ENCODE measurements around the gene DPP6. TPM values are rescaled to one million over a fixed set of nuclear protein-coding genes. Genes with fewer than 3 reads are reported as not detected.

DPP6 gene
- total RNA-seq, 3 donors from 2014 or later: 0.59 to 0.98 TPM; not detected in 1

- no peaks in the 10 kb centered on the region for H3K36me3 ChIP-seq
- no peak for TF ChIP-seq POLR2AphosphoS5 (IDR thresholded peaks at IDR 0.05)
- TF ChIP-seq, protein P1, sequence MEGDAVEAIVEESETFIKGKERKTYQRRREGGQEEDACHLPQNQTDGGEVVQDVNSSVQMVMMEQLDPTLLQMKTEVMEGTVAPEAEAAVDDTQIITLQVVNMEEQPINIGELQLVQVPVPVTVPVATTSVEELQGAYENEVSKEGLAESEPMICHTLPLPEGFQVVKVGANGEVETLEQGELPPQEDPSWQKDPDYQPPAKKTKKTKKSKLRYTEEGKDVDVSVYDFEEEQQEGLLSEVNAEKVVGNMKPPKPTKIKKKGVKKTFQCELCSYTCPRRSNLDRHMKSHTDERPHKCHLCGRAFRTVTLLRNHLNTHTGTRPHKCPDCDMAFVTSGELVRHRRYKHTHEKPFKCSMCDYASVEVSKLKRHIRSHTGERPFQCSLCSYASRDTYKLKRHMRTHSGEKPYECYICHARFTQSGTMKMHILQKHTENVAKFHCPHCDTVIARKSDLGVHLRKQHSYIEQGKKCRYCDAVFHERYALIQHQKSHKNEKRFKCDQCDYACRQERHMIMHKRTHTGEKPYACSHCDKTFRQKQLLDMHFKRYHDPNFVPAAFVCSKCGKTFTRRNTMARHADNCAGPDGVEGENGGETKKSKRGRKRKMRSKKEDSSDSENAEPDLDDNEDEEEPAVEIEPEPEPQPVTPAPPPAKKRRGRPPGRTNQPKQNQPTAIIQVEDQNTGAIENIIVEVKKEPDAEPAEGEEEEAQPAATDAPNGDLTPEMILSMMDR (IDR thresholded peaks at IDR 0.05): no peak
- TF ChIP-seq POLR2A (IDR thresholded peaks at IDR 0.05): no peak
- H3K9me3 ChIP-seq: no peaks in the 10 kb centered on the region
- no peak for DNase-seq (ENCODE audit: low spot score in 2 of 2)
- H3K27me3 ChIP-seq: no peaks in the 10 kb centered on the region
- H3K4me1 ChIP-seq: no peaks in the 10 kb centered on the region
- no peak overlapping the region for H3K4me3 ChIP-seq
- H3K27ac ChIP-seq: no peak overlapping the region
- intact Hi-C loops (cut with DNase I; ENCODE audit: low total_unique reads): no loop called here
These were observed 378.4 kb downstream of the DPP6 start for GRCh38 chr7:154430640-154431039.

DNA sequence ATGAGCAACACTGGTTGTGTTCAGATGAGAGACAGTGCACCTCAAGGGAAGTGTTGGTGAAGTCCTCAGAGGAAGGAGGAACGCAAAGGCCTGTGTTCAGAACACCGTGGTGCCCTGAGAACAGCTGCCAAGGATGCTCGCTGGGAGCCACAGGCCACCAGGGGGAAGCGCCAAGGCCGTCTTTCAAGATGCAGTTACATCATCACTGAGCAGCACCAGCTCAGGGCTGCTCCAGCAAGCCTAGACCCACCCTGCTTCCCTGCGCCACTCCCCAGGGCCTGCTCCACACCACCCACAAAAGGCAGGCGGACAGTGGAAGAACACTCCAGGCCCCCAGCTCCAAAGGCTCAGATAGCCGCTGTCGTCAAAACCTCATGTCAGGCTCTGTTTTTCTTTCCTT, 378.8 kb downstream of the DPP6 start:
- no peak overlapping the region for H3K4me3 ChIP-seq
- TF ChIP-seq POLR2A (IDR thresholded peaks at IDR 0.05) (no peak), POLR2AphosphoS5 (IDR thresholded peaks at IDR 0.05) (no peak)
- TF ChIP-seq, protein P1 (IDR thresholded peaks at IDR 0.05): no peak
- DNase-seq (ENCODE audit: low spot score in 2 of 2): no peak
- intact Hi-C loops (cut with DNase I; ENCODE audit: low total_unique reads): no loop called here
- H3K27ac ChIP-seq: no peak overlapping the region
- H3K36me3 ChIP-seq: no peaks in the 10 kb centered on the region
- H3K4me1 ChIP-seq: no peaks in the 10 kb centered on the region
- H3K27me3 ChIP-seq: no peaks in the 10 kb centered on the region
- H3K9me3 ChIP-seq: no peaks in the 10 kb centered on the region

- Histone ChIP-seq H3K27me3 (peaks cover 0 to 3% of the 10 kb centered on the region in 2 donors), H3K36me3 (no peaks in the 10 kb centered on the region), H3K4me3 (no peak overlapping the region), H3K27ac (no peak overlapping the region), H3K4me1 (no peaks in the 10 kb centered on the region), H3K9me3 (no peaks in the 10 kb centered on the region)
- TF ChIP-seq, protein P1 (IDR thresholded peaks at IDR 0.05): no peak
- no peak for DNase-seq (ENCODE audit: low spot score in 2 of 2)
- intact Hi-C loops (cut with DNase I; ENCODE audit: low total_unique reads): no loop called here
These were observed 381.7 kb downstream of the DPP6 start for GRCh38 chr7:154433632-154434598.

DNA sequence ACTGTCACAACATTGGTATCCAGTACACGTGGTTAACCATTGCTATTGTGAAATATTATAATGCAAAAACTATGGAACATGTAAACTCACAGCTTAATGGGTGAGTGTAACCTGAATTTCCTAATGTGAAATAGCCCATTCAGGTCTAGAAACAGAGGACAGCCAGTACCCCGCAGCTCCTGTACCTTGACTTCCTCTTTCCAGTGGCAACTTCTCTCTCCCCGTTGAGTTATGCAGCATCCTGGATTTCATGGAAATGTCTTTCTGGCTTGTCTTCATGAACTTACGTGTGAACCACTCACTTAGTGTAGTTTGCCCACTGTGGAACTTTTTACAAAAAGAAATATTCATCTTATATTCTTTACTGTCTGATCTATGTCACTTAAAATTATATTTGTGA, 384.4 kb downstream of the DPP6 start:
- Histone ChIP-seq H3K36me3 (no peaks in the 10 kb centered on the region), H3K9me3 (no peaks in the 10 kb centered on the region), H3K27ac (no peak overlapping the region), H3K4me3 (no peak overlapping the region), H3K4me1 (no peaks in the 10 kb centered on the region), H3K27me3 (peaks cover 0 to 3% of the 10 kb centered on the region in 2 donors)
- no peak for DNase-seq (ENCODE audit: low spot score in 2 of 2)
- intact Hi-C loops (cut with DNase I; ENCODE audit: low total_unique reads): no loop called here
- TF ChIP-seq POLR2A (IDR thresholded peaks at IDR 0.05) (no peak), POLR2AphosphoS5 (IDR thresholded peaks at IDR 0.05) (no peak)
- TF ChIP-seq, protein P1 (IDR thresholded peaks at IDR 0.05): no peak

DNA sequence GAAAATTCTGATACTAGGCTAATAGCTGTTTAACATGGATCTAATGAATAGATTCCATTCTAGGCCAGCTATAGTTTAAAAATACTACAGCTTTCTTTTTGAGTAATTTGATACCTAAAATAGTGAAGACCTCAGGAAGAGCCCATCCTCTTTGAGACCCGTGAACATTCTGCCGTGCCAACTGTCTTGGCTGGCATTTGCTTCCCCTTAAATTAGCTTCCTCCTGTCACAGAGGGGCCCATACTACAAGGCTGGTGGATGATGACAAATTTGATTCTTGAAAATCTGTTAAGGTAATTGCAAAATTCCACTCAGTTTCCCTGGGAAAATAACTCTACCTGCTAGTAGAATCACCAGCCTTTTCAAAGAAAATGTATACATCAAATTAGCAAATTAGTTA, 385.0 kb downstream of the DPP6 start:
- no peaks in the 10 kb centered on the region for H3K9me3 ChIP-seq
- TF ChIP-seq POLR2A (IDR thresholded peaks at IDR 0.05) (no peak), POLR2AphosphoS5 (IDR thresholded peaks at IDR 0.05) (no peak)
- TF ChIP-seq, protein P1 (IDR thresholded peaks at IDR 0.05): no peak
- DNase-seq (ENCODE audit: low spot score in 2 of 2): no peak
- H3K27ac ChIP-seq: no peak overlapping the region
- H3K4me3 ChIP-seq: no peak overlapping the region
- peaks cover 0 to 3% of the 10 kb centered on the region in 2 donors for H3K27me3 ChIP-seq
- intact Hi-C loops (cut with DNase I; ENCODE audit: low total_unique reads): no loop called here
- no peaks in the 10 kb centered on the region for H3K4me1 ChIP-seq
- H3K36me3 ChIP-seq: no peaks in the 10 kb centered on the region
